Neural cell (in vitro differentiated cells): ENCODE data around the gene BNIP5. TPM values are rescaled to one million over a fixed set of nuclear protein-coding genes. Genes with fewer than 3 reads are reported as not detected.

Source experiments
- H2AFZ ChIP-seq: fragments of 200-600, 300-800 bp; sonication (generic), shearing (Covaris generic); 2 replicates; pipeline ENCODE4 v1.6.0; 2014; ENCODE audit warnings: low read depth, mild to moderate bottlenecking, antibody characterized with exemption, low read length, moderate library complexity
- H3F3A ChIP-seq: fragments of 200-600 bp; shearing (Covaris generic); 2 replicates; pipeline ENCODE4 v1.6.1; 2016; ENCODE audit warnings: mild to moderate bottlenecking, moderate library complexity, mixed read lengths, antibody characterized with exemption, low read length; ENCODE audit not compliant: insufficient read depth, poor library complexity, severe bottlenecking
- H3K27ac ChIP-seq: fragments of 200-600, 300-800 bp; sonication (generic), shearing (Covaris generic); 2 replicates; pipeline ENCODE4 v1.5.1; 2014; ENCODE audit warnings: mild to moderate bottlenecking, low read length, moderate library complexity
- H3K27me3 ChIP-seq: fragments of 300-800, 200-600 bp; sonication (generic), shearing (Covaris generic); 2 replicates; pipeline ENCODE4 v1.6.0; 2014; ENCODE audit warnings: mild to moderate bottlenecking, low read depth, low read length, moderate library complexity; ENCODE audit not compliant: insufficient read depth
- H3K36me3 ChIP-seq: fragments of 300-800, 200-600 bp; sonication (generic), shearing (Covaris generic); 2 replicates; pipeline ENCODE4 v1.5.1; 2014; ENCODE audit warnings: mild to moderate bottlenecking, antibody characterized with exemption, low read length, moderate library complexity; ENCODE audit not compliant: insufficient read depth
- H3K4me2 ChIP-seq: fragments of 300-800, 200-600 bp; sonication (generic), shearing (Covaris generic); 2 replicates; pipeline ENCODE4 v1.6.0; 2014; ENCODE audit warnings: mild to moderate bottlenecking, low read length
- H3K4me3 ChIP-seq: fragments of 300-800, 200-600 bp; sonication (generic), shearing (Covaris generic); 2 replicates; pipeline ENCODE4 v1.5.1; 2014; ENCODE audit warnings: mild to moderate bottlenecking, low read length, moderate library complexity
- H3K79me2 ChIP-seq: fragments of 200-600 bp; shearing (Covaris generic); replicated peaks from 2 replicates; pipeline ENCODE4 v1.6.0; 2014; ENCODE audit warnings: mild to moderate bottlenecking, low read length, moderate library complexity; ENCODE audit not compliant: insufficient read depth
- H3K9ac ChIP-seq: fragments of 300-800, 200-600 bp; sonication (generic), shearing (Covaris generic); 2 replicates; pipeline ENCODE4 v1.6.1; 2016; ENCODE audit warnings: mild to moderate bottlenecking, low read length, mixed read lengths
- H3K9me2 ChIP-seq: fragments of 200-600 bp; shearing (Covaris generic); 2 replicates; pipeline ENCODE4 v1.6.1; 2016; ENCODE audit warnings: mild to moderate bottlenecking, low read length, mixed read lengths; ENCODE audit not compliant: insufficient read depth
- H3K9me3 ChIP-seq: fragments of 200-600, 300-800 bp; sonication (generic), shearing (Covaris generic); 2 replicates; pipeline ENCODE4 v1.6.1; 2016; ENCODE audit warnings: mild to moderate bottlenecking, mixed run types, low read length, moderate library complexity, mixed read lengths
- H4K20me1 ChIP-seq: fragments of 200-600 bp; shearing (Covaris generic); 2 replicates; pipeline ENCODE4 v1.6.1; 2016; ENCODE audit warnings: mild to moderate bottlenecking, mixed run types; ENCODE audit not compliant: insufficient read depth
- EP300 ChIP-seq: fragments of 450-650 bp; conservative IDR thresholded peaks from 2 replicates; pipeline ENCODE4 v1.6.1; 2014; ENCODE audit warnings: antibody characterized with exemption, mild to moderate bottlenecking, moderate library complexity; ENCODE audit not compliant: poor library complexity, severe bottlenecking
- EZH2 ChIP-seq: fragments of 200-600, 300-800 bp; shearing (Covaris generic), sonication (generic); IDR thresholded peaks from 2 replicates; pipeline ENCODE4 v1.6.1; 2014; ENCODE audit warnings: antibody characterized with exemption, low read length, borderline replicate concordance, mild to moderate bottlenecking; ENCODE audit not compliant: insufficient read depth, poor library complexity, severe bottlenecking
- MXI1 ChIP-seq: fragments of 450-650 bp; conservative IDR thresholded peaks from 2 replicates; pipeline ENCODE4 v1.6.1; 2014; ENCODE audit warnings: antibody characterized with exemption, mild to moderate bottlenecking; ENCODE audit not compliant: poor library complexity, severe bottlenecking
- POLR2AphosphoS5 ChIP-seq: IDR thresholded peaks from 2 replicates; pipeline ENCODE4 v1.6.1; 2012
- RAD21 ChIP-seq: fragments of 450-650 bp; conservative IDR thresholded peaks from 2 replicates; pipeline ENCODE4 v1.6.1; 2014; ENCODE audit warnings: antibody characterized with exemption, mild to moderate bottlenecking, moderate library complexity
- SMC3 ChIP-seq: fragments of 450-650 bp; conservative IDR thresholded peaks from 2 replicates; pipeline ENCODE4 v1.6.1; 2014; ENCODE audit warnings: antibody characterized with exemption, mild to moderate bottlenecking, moderate library complexity; ENCODE audit not compliant: poor library complexity
- TAF1 ChIP-seq: IDR thresholded peaks from 2 replicates; pipeline ENCODE4 v1.6.1; 2012; ENCODE audit warnings: low read depth
- polyA plus RNA-seq: library from polyadenylated mRNA; depleted of rRNA; stranded (reverse); fragments of >200 nt; gene quantifications from 2 replicates; pipeline ENCODE4 v1.2.3, GENCODE V29; 2014
- TF ChIP-seq, protein P1 (sequence below): IDR thresholded peaks from 2 replicates; pipeline ENCODE4 v1.6.1; 2012; ENCODE audit warnings: borderline replicate concordance
- TF ChIP-seq, protein P2 (sequence below): fragments of 450-650 bp; IDR thresholded peaks from 2 replicates; pipeline ENCODE4 v1.5.1; 2014; ENCODE audit warnings: antibody characterized with exemption, mild to moderate bottlenecking, moderate library complexity; ENCODE audit not compliant: poor library complexity, severe bottlenecking

Gene BNIP5
- polyA plus RNA-seq, 1 donor from 2014 or later, result not detected

DNA sequence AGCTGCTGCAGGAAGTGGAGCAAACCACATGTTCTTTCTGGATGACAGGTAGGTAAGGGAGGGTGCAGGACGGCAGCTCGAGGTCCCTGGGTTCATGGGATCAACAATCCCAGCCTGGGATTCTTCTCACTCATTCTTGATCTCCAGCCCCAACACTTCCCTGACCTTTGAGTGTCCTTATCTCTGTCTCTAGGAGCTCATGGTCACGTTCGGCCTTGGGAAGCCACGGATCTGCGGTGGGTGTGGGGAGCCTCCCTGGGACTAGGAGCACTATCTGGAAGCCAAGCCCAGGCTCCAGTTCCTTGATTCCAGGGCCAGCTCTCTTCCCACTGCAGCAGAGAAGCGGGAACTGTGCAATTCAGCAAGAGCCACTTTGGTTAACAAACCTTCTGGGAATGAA is 27.5 kb downstream of the BNIP5 start:
- H3K27me3 ChIP-seq, result no peaks in the 10 kb centered on the region
- no peak overlapping the region for H2AFZ ChIP-seq
- H3K9me2 ChIP-seq, result no peaks in the 10 kb centered on the region
- H3F3A ChIP-seq, result no peaks in the 10 kb centered on the region
- no peak overlapping the region for H3K4me3 ChIP-seq
- no peaks in the 10 kb centered on the region for H3K79me2 ChIP-seq
- H3K4me2 ChIP-seq, result no peak overlapping the region
- no peak overlapping the region for H3K9ac ChIP-seq
- TF ChIP-seq, protein P1, sequence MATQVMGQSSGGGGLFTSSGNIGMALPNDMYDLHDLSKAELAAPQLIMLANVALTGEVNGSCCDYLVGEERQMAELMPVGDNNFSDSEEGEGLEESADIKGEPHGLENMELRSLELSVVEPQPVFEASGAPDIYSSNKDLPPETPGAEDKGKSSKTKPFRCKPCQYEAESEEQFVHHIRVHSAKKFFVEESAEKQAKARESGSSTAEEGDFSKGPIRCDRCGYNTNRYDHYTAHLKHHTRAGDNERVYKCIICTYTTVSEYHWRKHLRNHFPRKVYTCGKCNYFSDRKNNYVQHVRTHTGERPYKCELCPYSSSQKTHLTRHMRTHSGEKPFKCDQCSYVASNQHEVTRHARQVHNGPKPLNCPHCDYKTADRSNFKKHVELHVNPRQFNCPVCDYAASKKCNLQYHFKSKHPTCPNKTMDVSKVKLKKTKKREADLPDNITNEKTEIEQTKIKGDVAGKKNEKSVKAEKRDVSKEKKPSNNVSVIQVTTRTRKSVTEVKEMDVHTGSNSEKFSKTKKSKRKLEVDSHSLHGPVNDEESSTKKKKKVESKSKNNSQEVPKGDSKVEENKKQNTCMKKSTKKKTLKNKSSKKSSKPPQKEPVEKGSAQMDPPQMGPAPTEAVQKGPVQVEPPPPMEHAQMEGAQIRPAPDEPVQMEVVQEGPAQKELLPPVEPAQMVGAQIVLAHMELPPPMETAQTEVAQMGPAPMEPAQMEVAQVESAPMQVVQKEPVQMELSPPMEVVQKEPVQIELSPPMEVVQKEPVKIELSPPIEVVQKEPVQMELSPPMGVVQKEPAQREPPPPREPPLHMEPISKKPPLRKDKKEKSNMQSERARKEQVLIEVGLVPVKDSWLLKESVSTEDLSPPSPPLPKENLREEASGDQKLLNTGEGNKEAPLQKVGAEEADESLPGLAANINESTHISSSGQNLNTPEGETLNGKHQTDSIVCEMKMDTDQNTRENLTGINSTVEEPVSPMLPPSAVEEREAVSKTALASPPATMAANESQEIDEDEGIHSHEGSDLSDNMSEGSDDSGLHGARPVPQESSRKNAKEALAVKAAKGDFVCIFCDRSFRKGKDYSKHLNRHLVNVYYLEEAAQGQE, result no peak
- no peak for TF ChIP-seq EZH2
- TF ChIP-seq SMC3, result no peak
- TF ChIP-seq, protein P2, sequence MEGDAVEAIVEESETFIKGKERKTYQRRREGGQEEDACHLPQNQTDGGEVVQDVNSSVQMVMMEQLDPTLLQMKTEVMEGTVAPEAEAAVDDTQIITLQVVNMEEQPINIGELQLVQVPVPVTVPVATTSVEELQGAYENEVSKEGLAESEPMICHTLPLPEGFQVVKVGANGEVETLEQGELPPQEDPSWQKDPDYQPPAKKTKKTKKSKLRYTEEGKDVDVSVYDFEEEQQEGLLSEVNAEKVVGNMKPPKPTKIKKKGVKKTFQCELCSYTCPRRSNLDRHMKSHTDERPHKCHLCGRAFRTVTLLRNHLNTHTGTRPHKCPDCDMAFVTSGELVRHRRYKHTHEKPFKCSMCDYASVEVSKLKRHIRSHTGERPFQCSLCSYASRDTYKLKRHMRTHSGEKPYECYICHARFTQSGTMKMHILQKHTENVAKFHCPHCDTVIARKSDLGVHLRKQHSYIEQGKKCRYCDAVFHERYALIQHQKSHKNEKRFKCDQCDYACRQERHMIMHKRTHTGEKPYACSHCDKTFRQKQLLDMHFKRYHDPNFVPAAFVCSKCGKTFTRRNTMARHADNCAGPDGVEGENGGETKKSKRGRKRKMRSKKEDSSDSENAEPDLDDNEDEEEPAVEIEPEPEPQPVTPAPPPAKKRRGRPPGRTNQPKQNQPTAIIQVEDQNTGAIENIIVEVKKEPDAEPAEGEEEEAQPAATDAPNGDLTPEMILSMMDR, result no peak
- TF ChIP-seq EP300, result no peak
- no peak for TF ChIP-seq RAD21
- TF ChIP-seq TAF1, result no peak
- no peak for TF ChIP-seq POLR2AphosphoS5
- no peaks in the 10 kb centered on the region for H3K9me3 ChIP-seq
- H4K20me1 ChIP-seq, result no peaks in the 10 kb centered on the region
- H3K36me3 ChIP-seq, result no peaks in the 10 kb centered on the region
- no peak overlapping the region for H3K27ac ChIP-seq

DNA sequence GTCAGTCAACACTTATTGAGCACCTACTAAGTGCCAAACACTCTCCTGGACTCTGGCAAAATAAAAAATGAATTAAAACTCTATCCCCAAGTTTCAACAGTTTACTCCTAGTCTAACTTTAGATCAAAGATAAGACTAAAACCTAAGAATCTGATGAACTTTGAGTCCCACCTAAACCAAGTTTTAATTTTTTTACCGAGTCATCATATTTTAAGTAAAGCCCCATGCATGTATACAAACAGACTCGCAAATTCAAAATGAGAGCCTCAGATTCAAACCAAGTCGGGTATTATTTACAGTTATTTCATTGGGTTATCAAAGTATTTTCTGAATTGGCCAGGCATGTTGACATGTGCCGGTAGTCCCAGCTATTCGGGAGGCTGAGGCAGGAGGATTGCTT is 28.2 kb downstream of the BNIP5 start:
- no peak overlapping the region for H3K4me2 ChIP-seq
- no peak overlapping the region for H3K4me3 ChIP-seq
- no peaks in the 10 kb centered on the region for H3K9me2 ChIP-seq
- H3K27me3 ChIP-seq, result no peaks in the 10 kb centered on the region
- H3K36me3 ChIP-seq, result no peaks in the 10 kb centered on the region
- no peak overlapping the region for H3K9ac ChIP-seq
- H2AFZ ChIP-seq, result no peak overlapping the region
- TF ChIP-seq EZH2 (no peak), TAF1 (no peak), MXI1 (no peak), POLR2AphosphoS5 (no peak), SMC3 (no peak), EP300 (no peak), RAD21 (no peak)
- TF ChIP-seq, protein P2, result no peak
- TF ChIP-seq, protein P1, result no peak
- H4K20me1 ChIP-seq, result no peaks in the 10 kb centered on the region
- H3K9me3 ChIP-seq, result no peaks in the 10 kb centered on the region
- no peaks in the 10 kb centered on the region for H3K79me2 ChIP-seq
- H3F3A ChIP-seq, result no peaks in the 10 kb centered on the region
- H3K27ac ChIP-seq, result no peak overlapping the region
